Gastroesophageal sphincter (tissue), 4 donors: ENCODE measurements around the gene EPHA7. TPM values are rescaled to one million over a fixed set of nuclear protein-coding genes. Genes with fewer than 3 reads are reported as not detected.

Experiments used
- ATAC-seq: fragments of 150-250 bp; one replicate; pipeline ENCODE4 v1.9.1; 2016; ENCODE audit warnings: mild to moderate bottlenecking, moderate library complexity
- H3K27ac ChIP-seq, 4 donors: fragments of 200-600 bp; sonication (generic) in 3 of 4; 1 replicate in 3 of 4; 2 replicates in 1 of 4; pipeline ENCODE4 v1.5.1; 2016 to 2019
- H3K27me3 ChIP-seq: fragments of 200-600 bp; sonication (generic); one replicate; pipeline ENCODE4 v1.5.1; 2019
- H3K36me3 ChIP-seq, 2 donors: fragments of 200-600 bp; sonication (generic); one replicate each; pipeline ENCODE4 v1.5.1; 2019; ENCODE audit warnings: control low read depth in 1 of 2
- H3K4me1 ChIP-seq, 3 donors: fragments of 200-600 bp; sonication (generic); 1 replicate in 2 of 3; 2 replicates in 1 of 3; pipeline ENCODE4 v1.5.1; 2016 to 2019; ENCODE audit warnings: control low read depth in 2 of 3
- H3K4me3 ChIP-seq, 2 donors: fragments of 200-600 bp; sonication (generic); one replicate each; pipeline ENCODE4 v1.5.1; 2019; ENCODE audit warnings: mild to moderate bottlenecking in 1 of 2, moderate library complexity in 1 of 2
- H3K9me3 ChIP-seq, 3 donors: fragments of 200-600 bp; sonication (generic); one replicate each; pipeline ENCODE4 v1.5.1; 2017 to 2019; ENCODE audit warnings: control low read depth in 2 of 3
- EP300 ChIP-seq: sonication (generic); formaldehyde crosslinking; IDR thresholded peaks from one replicate; pipeline ENCODE4 v1.6.1; 2017; ENCODE audit warnings: antibody characterized with exemption, mild to moderate bottlenecking
- POLR2A ChIP-seq, 2 donors: fragments of 450-650 bp; IDR thresholded peaks; one replicate each; pipeline ENCODE4 v1.6.1; 2017; ENCODE audit warnings: antibody characterized with exemption in 2 of 2, mild to moderate bottlenecking in 2 of 2, moderate library complexity in 1 of 2
- POLR2AphosphoS5 ChIP-seq: sonication (generic); formaldehyde crosslinking; IDR thresholded peaks from one replicate; pipeline ENCODE4 v1.6.1; 2017; ENCODE audit warnings: antibody characterized with exemption
- WGBS, 2 donors: methylation state at CpG; one replicate each; pipeline ENCODE4 v1.1.5; 2018; ENCODE audit warnings: low coverage in 1 of 2; 5-methylcytosine and 5-hydroxymethylcytosine counted together
- total RNA-seq, 4 donors: library from RNA; depleted of rRNA; stranded (reverse); fragments of >200 nt; gene quantifications; one replicate each; pipeline ENCODE4 v1.1.0, GENCODE V29; 2016
- TF ChIP-seq, protein P1 (sequence below), 4 experiments: fragments of 200-600 bp in 2 of 4; fragments of 450-650 bp in 2 of 4; sonication (generic) in 1 of 4; IDR thresholded peaks; one replicate each; pipeline ENCODE4 v1.5.1; 2017 to 2019; ENCODE audit warnings: antibody characterized with exemption in 4 of 4, mild to moderate bottlenecking in 2 of 4, moderate library complexity in 2 of 4

EPHA7 gene
- total RNA-seq, 4 donors from 2014 or later = 71.6 to 210 (median 175) TPM

DNA sequence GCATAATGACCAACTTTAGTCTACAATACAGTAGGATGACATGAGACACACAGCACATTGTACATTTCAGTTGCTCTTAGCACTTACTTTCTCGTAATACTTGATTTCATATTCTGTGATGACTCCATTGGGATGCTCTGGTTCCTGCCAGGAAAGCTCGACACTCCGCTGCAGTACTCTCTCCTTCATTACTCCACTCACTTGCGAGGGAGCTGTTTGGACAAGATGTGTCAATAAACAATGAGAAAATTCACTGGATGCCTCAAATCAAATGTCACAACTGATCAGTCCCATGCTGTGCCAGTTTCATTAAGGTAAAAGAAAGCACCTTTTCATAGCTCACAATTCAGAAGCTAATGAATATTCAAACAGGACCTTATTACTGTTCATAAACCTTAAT lies 147.1 kb downstream of the EPHA7 start:
- WGBS, 2 donors = 54 to 89% methylated on average over 4 of the region's 4 CpGs

DNA sequence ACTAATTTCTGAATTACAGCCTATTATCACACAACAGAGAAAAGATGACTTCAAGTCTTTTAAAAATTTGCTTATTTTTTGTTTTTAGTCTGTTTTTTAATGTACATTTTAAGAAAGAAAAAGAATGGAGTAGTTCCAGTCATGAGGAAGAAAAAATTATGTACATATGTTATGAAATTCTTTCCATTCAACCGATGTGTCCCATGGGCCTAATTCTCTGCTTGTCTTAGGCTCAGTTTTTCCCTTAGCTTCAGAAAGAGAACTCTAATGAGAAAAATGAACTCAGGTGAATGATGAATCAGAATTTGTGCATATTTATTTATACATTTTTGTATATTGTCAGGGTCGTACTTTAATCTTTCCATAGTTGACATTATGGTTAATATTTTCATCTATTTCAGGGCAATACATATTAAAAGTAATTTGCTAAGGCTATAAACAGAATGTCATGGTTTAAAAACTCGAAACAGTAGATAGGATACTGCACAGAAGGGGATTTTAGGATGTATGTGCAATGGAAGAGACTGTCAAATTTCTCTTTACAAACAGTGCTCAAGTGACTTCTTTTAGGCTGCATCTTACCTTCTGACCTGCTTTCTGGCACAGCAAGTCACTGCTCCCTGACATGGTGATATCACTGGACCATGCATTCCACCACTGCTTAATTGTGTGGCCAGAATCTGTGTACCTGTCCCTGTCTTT lies 153.1 kb downstream of the EPHA7 start:
- H3K4me1 ChIP-seq = peaks cover 0 to 9% (median 0%) of the 10 kb centered on the region in 3 donors
- H3K9me3 ChIP-seq = no peaks in the 10 kb centered on the region
- H3K36me3 ChIP-seq = peaks cover 0 to 30% of the 10 kb centered on the region in 2 donors
- WGBS, 2 donors = 54 to 74% methylated on average over 3 of the region's 3 CpGs
- H3K27me3 ChIP-seq = no peaks in the 10 kb centered on the region
- no peak overlapping the region for H3K4me3 ChIP-seq
- no peak for ATAC-seq
- H3K27ac ChIP-seq = no peak overlapping the region
- no peak for TF ChIP-seq EP300
- no peak for TF ChIP-seq POLR2A (IDR thresholded peaks at IDR 0.05)
- TF ChIP-seq, protein P1, sequence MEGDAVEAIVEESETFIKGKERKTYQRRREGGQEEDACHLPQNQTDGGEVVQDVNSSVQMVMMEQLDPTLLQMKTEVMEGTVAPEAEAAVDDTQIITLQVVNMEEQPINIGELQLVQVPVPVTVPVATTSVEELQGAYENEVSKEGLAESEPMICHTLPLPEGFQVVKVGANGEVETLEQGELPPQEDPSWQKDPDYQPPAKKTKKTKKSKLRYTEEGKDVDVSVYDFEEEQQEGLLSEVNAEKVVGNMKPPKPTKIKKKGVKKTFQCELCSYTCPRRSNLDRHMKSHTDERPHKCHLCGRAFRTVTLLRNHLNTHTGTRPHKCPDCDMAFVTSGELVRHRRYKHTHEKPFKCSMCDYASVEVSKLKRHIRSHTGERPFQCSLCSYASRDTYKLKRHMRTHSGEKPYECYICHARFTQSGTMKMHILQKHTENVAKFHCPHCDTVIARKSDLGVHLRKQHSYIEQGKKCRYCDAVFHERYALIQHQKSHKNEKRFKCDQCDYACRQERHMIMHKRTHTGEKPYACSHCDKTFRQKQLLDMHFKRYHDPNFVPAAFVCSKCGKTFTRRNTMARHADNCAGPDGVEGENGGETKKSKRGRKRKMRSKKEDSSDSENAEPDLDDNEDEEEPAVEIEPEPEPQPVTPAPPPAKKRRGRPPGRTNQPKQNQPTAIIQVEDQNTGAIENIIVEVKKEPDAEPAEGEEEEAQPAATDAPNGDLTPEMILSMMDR (IDR thresholded peaks at IDR 0.05) = no peak
- no peak for TF ChIP-seq POLR2AphosphoS5

More for the DNA sequence above, 147.1 kb downstream of the EPHA7 start:
- H3K27ac ChIP-seq = no peak overlapping the region
- no peak for ATAC-seq
- no peaks in the 10 kb centered on the region for H3K27me3 ChIP-seq
- TF ChIP-seq POLR2A (IDR thresholded peaks at IDR 0.05) = no peak
- no peak for TF ChIP-seq POLR2AphosphoS5
- TF ChIP-seq EP300 = no peak
- TF ChIP-seq, protein P1 (IDR thresholded peaks at IDR 0.05) = no peak
- H3K4me1 ChIP-seq = peaks cover 0 to 11% (median 0%) of the 10 kb centered on the region in 3 donors
- no peak overlapping the region for H3K4me3 ChIP-seq
- no peaks in the 10 kb centered on the region for H3K9me3 ChIP-seq
- peaks cover 0 to 18% of the 10 kb centered on the region in 2 donors for H3K36me3 ChIP-seq

DNA sequence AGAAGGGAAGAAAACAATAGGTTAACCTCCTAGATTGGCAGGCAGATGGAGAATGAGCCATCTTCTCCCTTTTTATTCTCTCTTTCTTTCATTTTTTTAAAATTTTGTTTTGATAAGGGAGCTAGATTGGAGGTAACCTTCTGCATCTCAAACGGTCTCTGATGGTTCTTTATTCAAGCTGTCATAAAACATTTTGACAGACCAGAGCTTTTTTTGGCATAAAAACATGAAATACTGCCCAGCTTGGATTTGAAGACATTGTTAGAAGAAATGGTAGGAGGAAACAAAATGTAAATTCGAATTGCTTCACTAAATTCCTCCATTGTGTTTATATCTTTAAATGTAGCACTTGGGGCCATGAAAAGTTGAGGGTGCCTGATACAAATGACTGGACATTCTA lies 158.5 kb downstream of the EPHA7 start:
- Histone ChIP-seq H3K27ac (no peak overlapping the region), H3K36me3 (peaks cover 3 to 31% of the 10 kb centered on the region in 2 donors), H3K9me3 (no peaks in the 10 kb centered on the region), H3K4me3 (no peak overlapping the region), H3K4me1 (no peaks in the 10 kb centered on the region), H3K27me3 (no peaks in the 10 kb centered on the region)
- WGBS, 2 donors = 57 to 66% methylated on average over 2 of the region's 2 CpGs
- TF ChIP-seq POLR2A (IDR thresholded peaks at IDR 0.05) = no peak
- TF ChIP-seq, protein P1 (IDR thresholded peaks at IDR 0.05) = no peak
- no peak for TF ChIP-seq POLR2AphosphoS5
- no peak for TF ChIP-seq EP300
- no peak for ATAC-seq

DNA sequence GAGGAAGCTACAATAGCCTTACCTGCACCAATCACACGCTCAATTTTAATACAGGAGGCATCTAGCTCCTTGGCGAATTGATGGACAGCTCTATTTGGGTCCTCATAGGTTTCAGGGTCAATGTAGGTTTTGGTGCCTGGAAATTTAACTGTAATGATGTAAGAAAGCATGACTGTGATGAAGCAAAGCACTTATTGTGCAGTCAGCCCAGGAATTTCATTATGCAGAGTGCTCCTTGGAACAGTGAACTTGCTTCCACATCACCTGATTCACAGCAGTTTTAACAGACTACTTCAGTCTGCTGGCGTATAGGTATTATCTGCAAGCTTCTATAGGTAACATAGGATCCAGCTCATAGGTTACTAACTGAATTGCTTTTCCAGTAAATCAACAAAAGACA lies 160.0 kb downstream of the EPHA7 start:
- Histone ChIP-seq H3K27me3 (no peaks in the 10 kb centered on the region), H3K4me1 (no peaks in the 10 kb centered on the region), H3K4me3 (no peak overlapping the region), H3K36me3 (peaks cover 3 to 46% of the 10 kb centered on the region in 2 donors), H3K27ac (peak overlapping the region in 1 of 4 donors; percentile 10), H3K9me3 (no peaks in the 10 kb centered on the region)
- no peak for TF ChIP-seq EP300
- TF ChIP-seq POLR2AphosphoS5 = no peak
- TF ChIP-seq, protein P1 (IDR thresholded peaks at IDR 0.05) = no peak
- TF ChIP-seq POLR2A (IDR thresholded peaks at IDR 0.05) = no peak
- 97 to 100% methylated on average over 1 to 3 of the region's 3 CpGs for WGBS, 2 donors
- ATAC-seq = no peak

DNA sequence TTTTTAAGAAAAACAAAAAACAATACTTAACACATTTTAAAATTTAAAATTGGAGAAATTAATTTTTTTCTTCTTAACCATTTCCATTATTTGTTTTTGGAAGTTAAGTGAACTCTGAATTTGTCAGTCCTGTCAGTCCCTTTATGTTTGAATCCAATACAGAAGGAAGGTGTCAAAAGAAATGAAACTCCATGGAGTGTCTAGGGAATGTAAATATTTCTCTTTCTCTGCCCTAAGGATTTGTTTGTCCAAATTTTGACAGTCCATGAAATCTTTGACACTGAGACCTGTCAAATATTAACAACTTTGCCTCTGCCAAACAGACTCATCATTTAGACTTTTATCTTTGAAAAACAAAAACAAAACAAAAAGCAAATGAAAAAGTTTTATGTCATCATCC lies 166.4 kb downstream of the EPHA7 start:
- Histone ChIP-seq H3K27ac (no peak overlapping the region), H3K9me3 (no peaks in the 10 kb centered on the region), H3K36me3 (peaks cover 3 to 38% of the 10 kb centered on the region in 2 donors), H3K4me1 (peaks cover 0 to 31% (median 4%) of the 10 kb centered on the region in 3 donors), H3K4me3 (no peak overlapping the region), H3K27me3 (no peaks in the 10 kb centered on the region)
- no peak for ATAC-seq
- no peak for TF ChIP-seq POLR2AphosphoS5
- TF ChIP-seq, protein P1 (IDR thresholded peaks at IDR 0.05) = no peak
- TF ChIP-seq POLR2A (IDR thresholded peaks at IDR 0.05) = no peak
- TF ChIP-seq EP300 = no peak
